PC-3 (cell line): ENCODE results near the gene AGER.

Experiments used
- CTCF ChIP-seq: fragments of 300-600 bp; sonication (generic); conservative IDR thresholded peaks from 2 replicates; pipeline ENCODE4 v1.5.1; 2017; ENCODE audit warnings: antibody characterized with exemption, low read depth, mild to moderate bottlenecking, low read length
- EZH2phosphoT487 ChIP-seq: fragments of 300-600 bp; sonication (generic); IDR thresholded peaks from 2 replicates; pipeline ENCODE4 v1.6.1; 2018; ENCODE audit warnings: mild to moderate bottlenecking, antibody characterized with exemption, low read length, borderline replicate concordance

- TF ChIP-seq EZH2phosphoT487 (no peak), CTCF (no peak)
Measured at GRCh38 chr6:32212076-32212760, 28.2 kb upstream of the AGER start.
